HCT116 (cell line): Measurements from ENCODE around the gene MAN2A2. TPM values are rescaled to one million over a fixed set of nuclear protein-coding genes. Genes with fewer than 3 reads are reported as not detected.

Source experiments
- ATAC-seq: fragments of 200-7000 bp; cut with Tn5 transposase; 2 replicates; pipeline ENCODE4 v1.9.1; 2020; ENCODE audit warnings: mild to moderate bottlenecking, moderate library complexity
- BruUV-seq: library from RNA; stranded (reverse); fragments of 400-500 nt; replicated peaks from 2 replicates; lab custom pipeline; 2021; lab: Mats Ljungman, UMichigan
- CTCF ChIA-PET: fragments of 300-600 bp; sonication (Branson Sonifier 250); formaldehyde crosslinking; loops from one replicate; lab custom pipeline; 2021; ENCODE audit warnings: antibody characterized with exemption; lab: Charles Lee
- POLR2A ChIA-PET: fragments of 300-600, 350-600 bp; sonication (Branson Sonifier 250); formaldehyde crosslinking; loops from one replicate; lab custom pipeline; 2021; ENCODE audit warnings: antibody characterized with exemption; lab: Charles Lee
- RAD21 ChIA-PET, 2 experiments: fragments of 300-600 bp; sonication (Branson Sonifier 250); formaldehyde crosslinking; loops; one replicate each; lab custom pipeline; 2023; ENCODE audit warnings: low total read pairs in 2 of 2; ENCODE audit not compliant: uncharacterized antibody in 2 of 2, unreplicated experiment in 2 of 2, low non-redundant PET in 1 of 2; lab: Charles Lee
- DNase-seq: peaks from one replicate; pipeline ENCODE4 v3.0.0-alpha.2; 2010; ENCODE audit warnings: low read depth, low spot score
- H2AFZ ChIP-seq: fragments of 200-600 bp; shearing (Covaris generic), sonication (generic); 2 replicates; pipeline ENCODE4 v1.6.1; 2017; ENCODE audit warnings: low read depth, mixed run types, mixed read lengths, antibody characterized with exemption, low read length; ENCODE audit not compliant: poor library complexity, severe bottlenecking
- H3K27ac ChIP-seq: 2 replicates; pipeline ENCODE4 v1.5.1; 2012; ENCODE audit warnings: low read depth, low read length
- H3K27me3 ChIP-seq: fragments of 200-600 bp; sonication (generic); 2 replicates; pipeline ENCODE4 v1.6.1; 2016; ENCODE audit warnings: mixed run types, low read length, mixed read lengths; ENCODE audit not compliant: insufficient read depth
- H3K36me3 ChIP-seq, 2 experiments: fragments of 200-500 bp in 1 of 2; fragments of 200-600 bp in 1 of 2; sonication (Bioruptor generic) in 1 of 2; sonication (generic) in 1 of 2; 2 replicates each; pipeline versions ENCODE4 v1.5.1 to v1.6.1; 2014 to 2016; ENCODE audit warnings: low read length in 2 of 2, inconsistent platforms in 1 of 2, mixed read lengths in 1 of 2, mixed run types in 1 of 2; ENCODE audit not compliant: insufficient read depth in 2 of 2, control insufficient read depth in 1 of 2
- H3K4me1 ChIP-seq, 2 experiments: fragments of 200-600 bp in 1 of 2; sonication (generic) in 1 of 2; 2 replicates each; pipeline versions ENCODE4 v1.5.1 to v1.6.1; 2012 to 2017; ENCODE audit warnings: low read length in 2 of 2, inconsistent platforms in 1 of 2, mild to moderate bottlenecking in 1 of 2, mixed read lengths in 1 of 2, mixed run types in 1 of 2, moderate library complexity in 1 of 2; ENCODE audit not compliant: insufficient read depth in 2 of 2, control insufficient read depth in 1 of 2
- H3K4me2 ChIP-seq: fragments of 200-600 bp; sonication (generic); 2 replicates; pipeline ENCODE4 v1.6.1; 2017; ENCODE audit warnings: mixed run types, low read length, mixed read lengths
- H3K4me3 ChIP-seq, 2 experiments: fragments of 200-600 bp in 1 of 2; sonication (generic) in 1 of 2; replicated peaks in 1 of 2; 2 replicates each; pipeline ENCODE4 v1.5.1; 2011 to 2016; ENCODE audit warnings: low read length in 2 of 2, control low read depth in 1 of 2, low read depth in 1 of 2, mild to moderate bottlenecking in 1 of 2, mixed read lengths in 1 of 2, mixed run types in 1 of 2
- H3K79me2 ChIP-seq: fragments of 200-600 bp; sonication (generic); 2 replicates; pipeline ENCODE4 v1.6.1; 2017; ENCODE audit warnings: mild to moderate bottlenecking, mixed run types, low read length, moderate library complexity, mixed read lengths; ENCODE audit not compliant: insufficient read depth
- H3K9ac ChIP-seq: fragments of 200-600 bp; sonication (generic); 2 replicates; pipeline ENCODE4 v1.6.1; 2016; ENCODE audit warnings: low read length, mixed read lengths
- H3K9me2 ChIP-seq: fragments of 200-600 bp; sonication (generic), shearing (Covaris generic); 2 replicates; pipeline ENCODE4 v1.6.1; 2017; ENCODE audit warnings: mixed run types, mild to moderate bottlenecking, moderate library complexity; ENCODE audit not compliant: insufficient read depth
- H3K9me3 ChIP-seq, 2 experiments: fragments of 200-500 bp in 1 of 2; fragments of 200-600 bp in 1 of 2; sonication (Bioruptor generic) in 1 of 2; sonication (generic) in 1 of 2; 2 replicates each; pipeline ENCODE4 v1.6.1; 2014 to 2017; ENCODE audit warnings: low read length in 2 of 2, mixed read lengths in 2 of 2, inconsistent platforms in 1 of 2, low read depth in 1 of 2, mild to moderate bottlenecking in 1 of 2, mixed run types in 1 of 2, moderate library complexity in 1 of 2; ENCODE audit not compliant: control insufficient read depth in 1 of 2, insufficient read depth in 1 of 2
- H4K20me1 ChIP-seq: fragments of 200-600 bp; sonication (generic), shearing (Covaris generic); 2 replicates; pipeline ENCODE4 v1.6.1; 2017; ENCODE audit warnings: mixed run types, mild to moderate bottlenecking, moderate library complexity; ENCODE audit not compliant: insufficient read depth
- CBX3 ChIP-seq: IDR thresholded peaks from 2 replicates; pipeline ENCODE4 v1.6.1; 2012; ENCODE audit warnings: low read depth
- CEBPB ChIP-seq: IDR thresholded peaks from 2 replicates; pipeline ENCODE4 v1.6.1; 2012; ENCODE audit warnings: low read depth
- EGR1 ChIP-seq: IDR thresholded peaks from 2 replicates; pipeline ENCODE4 v1.6.1; 2012; ENCODE audit warnings: low read depth
- ELF1 ChIP-seq: IDR thresholded peaks from 2 replicates; pipeline ENCODE4 v1.6.1; 2012; ENCODE audit warnings: low read depth, borderline replicate concordance
- EZH2 ChIP-seq: fragments of 200-600 bp; sonication (generic); IDR thresholded peaks from 2 replicates; pipeline ENCODE4 v1.6.1; 2017; ENCODE audit warnings: antibody characterized with exemption, mixed run types
- FOSL1 ChIP-seq: IDR thresholded peaks from 2 replicates; pipeline ENCODE4 v1.6.1; 2012; ENCODE audit warnings: low read depth
- JUND ChIP-seq: IDR thresholded peaks from 2 replicates; pipeline ENCODE4 v1.6.1; 2012
- POLR2AphosphoS5 ChIP-seq: IDR thresholded peaks from 2 replicates; pipeline ENCODE4 v1.6.1; 2011; ENCODE audit warnings: mild to moderate bottlenecking, low read depth, low read length, moderate library complexity
- RAD21 ChIP-seq: IDR thresholded peaks from 2 replicates; pipeline ENCODE4 v1.6.1; 2012; ENCODE audit warnings: low read depth, mild to moderate bottlenecking
- SIN3A ChIP-seq: IDR thresholded peaks from 2 replicates; pipeline ENCODE4 v1.6.1; 2012; ENCODE audit warnings: low read depth
- SP1 ChIP-seq: IDR thresholded peaks from 2 replicates; pipeline ENCODE4 v1.6.1; 2012; ENCODE audit warnings: low read depth
- SRF ChIP-seq: IDR thresholded peaks from 2 replicates; pipeline ENCODE4 v1.6.1; 2012; ENCODE audit warnings: low read depth
- TCF7L2 ChIP-seq: IDR thresholded peaks from 2 replicates; pipeline ENCODE4 v1.7.0; 2011; ENCODE audit warnings: borderline replicate concordance, inconsistent platforms; ENCODE audit not compliant: insufficient read depth, insufficient read length; ENCODE audit errors: extremely low read depth
- YY1 ChIP-seq: IDR thresholded peaks from 2 replicates; pipeline ENCODE4 v1.6.1; 2011; ENCODE audit warnings: low read length, low read depth, moderate library complexity, mild to moderate bottlenecking; ENCODE audit not compliant: insufficient replicate concordance; ENCODE audit errors: extremely low read depth
- ZFX ChIP-seq: fragments of 450-650 bp; IDR thresholded peaks from 2 replicates; pipeline ENCODE4 v1.6.1; 2017
- ZNF274 ChIP-seq: fragments of 200-500 bp; sonication (Bioruptor generic); IDR thresholded peaks from 2 replicates; pipeline ENCODE4 v1.6.1; 2014; ENCODE audit warnings: mild to moderate bottlenecking, low read depth, low read length, inconsistent platforms
- intact Hi-C: fragments of 100-400 bp; cut with micrococcal nuclease; formaldehyde crosslinking; loops from 2 replicates; pipeline ENCODE4 v1.10.0; 2022
- total RNA-seq: library from RNA; stranded (reverse); gene quantifications from one replicate; pipeline ENCODE4 v1.2.1, GENCODE V29; 2021; ENCODE audit not compliant: unreplicated experiment
- TF ChIP-seq, protein P1 (sequence below): IDR thresholded peaks from 2 replicates; pipeline ENCODE4 v1.6.1; 2012
- TF ChIP-seq, protein P2 (sequence below), 3 experiments: fragments of 200-600 bp in 1 of 3; sonication (generic) in 1 of 3; IDR thresholded peaks in 2 of 3; conservative IDR thresholded peaks in 1 of 3; 2 replicates each; pipeline ENCODE4 v1.5.1; 2012 to 2017; ENCODE audit warnings: low read depth in 2 of 3, low read length in 2 of 3, antibody characterized with exemption in 1 of 3, borderline replicate concordance in 1 of 3, control low read depth in 1 of 3, mild to moderate bottlenecking in 1 of 3, mixed read lengths in 1 of 3, mixed run types in 1 of 3, moderate library complexity in 1 of 3; ENCODE audit not compliant: insufficient read depth in 1 of 3
- TF ChIP-seq, protein P3 (sequence below): IDR thresholded peaks from 2 replicates; pipeline ENCODE4 v1.6.1; 2012

The MAN2A2 gene
- total RNA-seq, 1 experiment from 2014 or later, result 44.9 TPM

DNA sequence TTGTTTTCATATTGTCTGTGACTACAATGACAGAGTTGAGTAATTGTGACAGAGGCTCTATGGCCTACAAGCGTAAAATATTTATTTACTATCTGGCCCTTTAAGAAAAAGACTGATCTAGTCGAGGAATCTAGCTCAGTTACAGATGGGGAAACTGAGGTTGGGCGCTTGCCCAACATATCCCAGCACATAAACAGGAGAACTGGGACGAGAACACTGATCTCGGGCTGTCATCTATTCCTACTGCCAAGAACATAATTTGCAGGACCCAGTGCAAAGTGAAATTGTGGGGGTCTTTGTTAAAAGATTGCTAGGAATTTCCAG lies 16.8 kb upstream of the MAN2A2 start:
- no peak overlapping the region for H3K9ac ChIP-seq
- ChIA-PET CTCF (interaction anchor here (0.6 to 2.8 kb wide), 17 partner anchors 14 to 593 kb away, joined by 3 to 26 read pairs (median 4); partner anchors contain the start of genes BLM, FURIN, HDDC3 and UNC45A), RAD21 (interaction anchor here (0.6 to 2.2 kb wide), 4 partner anchors 238 to 566 kb away, joined by 3 to 8 read pairs (median 4); no protein-coding TSS in a partner anchor), POLR2A (interaction anchor here (0.8 kb wide), 1 partner anchor 46 kb away, joined by 4 read pairs; the partner anchor contains the start of gene HDDC3)
- DNase-seq, result no peak
- BruUV-seq, result no TSS peak
- H3K79me2 ChIP-seq, result no peaks in the 10 kb centered on the region
- intact Hi-C loops, result loop anchor here (1.0 to 5.0 kb wide), 4 partner anchors 238 to 593 kb away; no protein-coding TSS in a partner anchor
- no peak overlapping the region for H3K4me3 ChIP-seq
- no peak overlapping the region for H2AFZ ChIP-seq
- H3K27ac ChIP-seq, result no peak overlapping the region
- no peak overlapping the region for H3K4me2 ChIP-seq
- H3K27me3 ChIP-seq, result no peaks in the 10 kb centered on the region
- ATAC-seq, result no peak
- no peaks in the 10 kb centered on the region for H4K20me1 ChIP-seq
- TF ChIP-seq CEBPB, result no peak
- no peak for TF ChIP-seq SP1
- no peak for TF ChIP-seq ELF1
- TF ChIP-seq FOSL1, result no peak
- TF ChIP-seq, protein P1, sequence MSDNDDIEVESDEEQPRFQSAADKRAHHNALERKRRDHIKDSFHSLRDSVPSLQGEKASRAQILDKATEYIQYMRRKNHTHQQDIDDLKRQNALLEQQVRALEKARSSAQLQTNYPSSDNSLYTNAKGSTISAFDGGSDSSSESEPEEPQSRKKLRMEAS, result no peak
- TF ChIP-seq SIN3A, result no peak
- H3K9me3 ChIP-seq, result no peaks in the 10 kb centered on the region
- H3K9me2 ChIP-seq, result no peaks in the 10 kb centered on the region
- H3K4me1 ChIP-seq, result peaks cover 0 to 3% of the 10 kb centered on the region in 2 experiments; a peak in 1 of 4 replicates
- H3K36me3 ChIP-seq, result no peaks in the 10 kb centered on the region

DNA sequence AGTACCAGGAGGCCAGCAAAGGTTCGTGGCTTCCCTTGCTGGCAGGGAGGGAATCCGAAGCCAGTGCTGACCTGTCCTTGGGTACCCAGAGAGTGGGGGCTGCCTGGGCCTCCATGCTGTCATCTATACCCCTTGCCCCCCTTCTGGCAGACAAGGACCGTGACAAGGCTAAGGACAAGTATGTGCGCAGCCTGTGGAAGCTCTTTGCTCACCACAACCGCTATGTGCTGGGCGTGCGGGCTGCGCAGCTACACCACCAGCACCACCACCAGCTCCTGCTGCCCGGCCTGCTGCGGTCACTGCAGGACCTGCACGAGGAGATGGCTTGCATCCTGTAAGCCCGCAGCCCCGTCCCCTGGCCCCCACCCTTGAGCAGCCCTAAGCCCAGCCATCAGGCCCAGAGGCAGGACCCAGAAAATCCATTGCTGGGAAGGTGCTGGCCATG lies 16.0 kb upstream of the MAN2A2 start:
- BruUV-seq, result no TSS peak
- POLR2A ChIA-PET, result no interaction called here
- Histone ChIP-seq H3K79me2 (no peaks in the 10 kb centered on the region), H3K36me3 (no peaks in the 10 kb centered on the region), H3K27ac (no peak overlapping the region), H3K4me1 (peaks cover 0 to 3% of the 10 kb centered on the region in 2 experiments; a peak in 1 of 4 replicates), H3K9ac (no peak overlapping the region), H3K27me3 (no peaks in the 10 kb centered on the region), H2AFZ (no peak overlapping the region), H3K9me2 (no peaks in the 10 kb centered on the region), H3K4me3 (no peak overlapping the region), H4K20me1 (no peaks in the 10 kb centered on the region), H3K4me2 (no peak overlapping the region), H3K9me3 (no peaks in the 10 kb centered on the region)
- no peak for DNase-seq
- no peak for ATAC-seq
- intact Hi-C loops, result loop anchor here (5.0 kb wide), 1 partner anchor 405 kb away; no protein-coding TSS in a partner anchor
- RAD21 ChIA-PET, result interaction anchor here in 1 of 2 experiments (2.2 kb wide), 1 partner anchor 239 kb away, joined by 6 read pairs; no protein-coding TSS in a partner anchor
- no peak for TF ChIP-seq POLR2AphosphoS5
- TF ChIP-seq ZNF274, result no peak
- no peak for TF ChIP-seq EGR1
- no peak for TF ChIP-seq FOSL1
- TF ChIP-seq CBX3, result no peak
- TF ChIP-seq RAD21, result no peak
- TF ChIP-seq, protein P2, sequence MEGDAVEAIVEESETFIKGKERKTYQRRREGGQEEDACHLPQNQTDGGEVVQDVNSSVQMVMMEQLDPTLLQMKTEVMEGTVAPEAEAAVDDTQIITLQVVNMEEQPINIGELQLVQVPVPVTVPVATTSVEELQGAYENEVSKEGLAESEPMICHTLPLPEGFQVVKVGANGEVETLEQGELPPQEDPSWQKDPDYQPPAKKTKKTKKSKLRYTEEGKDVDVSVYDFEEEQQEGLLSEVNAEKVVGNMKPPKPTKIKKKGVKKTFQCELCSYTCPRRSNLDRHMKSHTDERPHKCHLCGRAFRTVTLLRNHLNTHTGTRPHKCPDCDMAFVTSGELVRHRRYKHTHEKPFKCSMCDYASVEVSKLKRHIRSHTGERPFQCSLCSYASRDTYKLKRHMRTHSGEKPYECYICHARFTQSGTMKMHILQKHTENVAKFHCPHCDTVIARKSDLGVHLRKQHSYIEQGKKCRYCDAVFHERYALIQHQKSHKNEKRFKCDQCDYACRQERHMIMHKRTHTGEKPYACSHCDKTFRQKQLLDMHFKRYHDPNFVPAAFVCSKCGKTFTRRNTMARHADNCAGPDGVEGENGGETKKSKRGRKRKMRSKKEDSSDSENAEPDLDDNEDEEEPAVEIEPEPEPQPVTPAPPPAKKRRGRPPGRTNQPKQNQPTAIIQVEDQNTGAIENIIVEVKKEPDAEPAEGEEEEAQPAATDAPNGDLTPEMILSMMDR (IDR thresholded peaks at IDR 0.05 in 2 of 3, conservative IDR thresholded peaks at IDR 0.05 in 1 of 3; ENCODE audit: borderline replicate concordance in 1 of 3, insufficient read depth in 1 of 3, low read depth in 2 of 3, low read length in 2 of 3), result no peak
- TF ChIP-seq SP1, result no peak
- TF ChIP-seq JUND, result no peak
- no peak for TF ChIP-seq YY1
- no peak for TF ChIP-seq TCF7L2
- TF ChIP-seq, protein P1, result no peak
- TF ChIP-seq, protein P3, sequence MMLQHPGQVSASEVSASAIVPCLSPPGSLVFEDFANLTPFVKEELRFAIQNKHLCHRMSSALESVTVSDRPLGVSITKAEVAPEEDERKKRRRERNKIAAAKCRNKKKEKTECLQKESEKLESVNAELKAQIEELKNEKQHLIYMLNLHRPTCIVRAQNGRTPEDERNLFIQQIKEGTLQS, result no peak
- no peak for TF ChIP-seq ZFX
- TF ChIP-seq CEBPB, result no peak
- no peak for TF ChIP-seq ELF1
- no peak for TF ChIP-seq EZH2
- TF ChIP-seq SRF, result no peak
- CTCF ChIA-PET, result interaction anchor here (1.6 to 2.8 kb wide), 3 partner anchors 237 to 594 kb away, joined by 7 to 18 read pairs (median 15); no protein-coding TSS in a partner anchor
